ENCODE measurements around the gene FOLR1. TPM values are rescaled to one million over a fixed set of nuclear protein-coding genes. Genes with fewer than 3 reads are reported as not detected.

Gene FOLR1
- total RNA-seq, 1 donor = 0.36 TPM

DNA sequence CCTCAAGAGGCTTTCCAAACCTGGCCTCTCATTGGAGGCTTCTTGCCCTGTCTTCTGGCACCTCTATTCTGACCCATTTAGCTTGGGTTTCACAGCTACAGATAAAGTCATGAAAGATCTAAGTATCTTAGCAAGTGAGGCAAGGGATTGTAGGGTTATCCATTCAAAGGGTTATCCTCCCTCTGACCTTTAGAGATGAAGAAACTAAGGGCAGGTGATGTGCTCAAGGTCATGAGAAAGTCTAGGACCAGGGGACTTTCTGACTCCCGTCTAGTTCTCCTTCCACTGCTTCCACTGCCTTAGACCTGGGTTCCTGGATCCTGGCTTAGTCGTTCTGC, 44.8 kb downstream of the FOLR1 start:
- H3K9me3 ChIP-seq (ENCODE audit: low read depth, low read length) = no peaks in the 10 kb centered on the region
- DNase-seq (ENCODE audit: insufficient read length, low spot score, missing footprints) = peak; percentile 77
- H3K27ac ChIP-seq (ENCODE audit: low read depth, low read length) = no peak overlapping the region
- no peak overlapping the region for H3K4me2 ChIP-seq (ENCODE audit: insufficient read depth, low read length)
- H3K4me1 ChIP-seq (ENCODE audit: insufficient read depth, low read length) = peaks cover 9% of the 10 kb centered on the region
- H2AFZ ChIP-seq (ENCODE audit: low read length) = no peak overlapping the region
- H4K20me1 ChIP-seq (ENCODE audit: insufficient read depth, low read length) = peaks cover 55% of the 10 kb centered on the region
- peaks cover 59% of the 10 kb centered on the region for H3K36me3 ChIP-seq (ENCODE audit: insufficient read depth, low read length)
- H3K4me3 ChIP-seq (ENCODE audit: insufficient read depth, low read length) = no peak overlapping the region
- H3K79me2 ChIP-seq (ENCODE audit: insufficient read depth, low read length) = peaks cover 2% of the 10 kb centered on the region
- peaks cover 13% of the 10 kb centered on the region for H3K27me3 ChIP-seq (ENCODE audit: insufficient read depth, low read length)
- TF ChIP-seq, protein P1, sequence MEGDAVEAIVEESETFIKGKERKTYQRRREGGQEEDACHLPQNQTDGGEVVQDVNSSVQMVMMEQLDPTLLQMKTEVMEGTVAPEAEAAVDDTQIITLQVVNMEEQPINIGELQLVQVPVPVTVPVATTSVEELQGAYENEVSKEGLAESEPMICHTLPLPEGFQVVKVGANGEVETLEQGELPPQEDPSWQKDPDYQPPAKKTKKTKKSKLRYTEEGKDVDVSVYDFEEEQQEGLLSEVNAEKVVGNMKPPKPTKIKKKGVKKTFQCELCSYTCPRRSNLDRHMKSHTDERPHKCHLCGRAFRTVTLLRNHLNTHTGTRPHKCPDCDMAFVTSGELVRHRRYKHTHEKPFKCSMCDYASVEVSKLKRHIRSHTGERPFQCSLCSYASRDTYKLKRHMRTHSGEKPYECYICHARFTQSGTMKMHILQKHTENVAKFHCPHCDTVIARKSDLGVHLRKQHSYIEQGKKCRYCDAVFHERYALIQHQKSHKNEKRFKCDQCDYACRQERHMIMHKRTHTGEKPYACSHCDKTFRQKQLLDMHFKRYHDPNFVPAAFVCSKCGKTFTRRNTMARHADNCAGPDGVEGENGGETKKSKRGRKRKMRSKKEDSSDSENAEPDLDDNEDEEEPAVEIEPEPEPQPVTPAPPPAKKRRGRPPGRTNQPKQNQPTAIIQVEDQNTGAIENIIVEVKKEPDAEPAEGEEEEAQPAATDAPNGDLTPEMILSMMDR (IDR thresholded peaks at IDR 0.05; ENCODE audit: extremely low read depth, low read depth, low read length) = no peak

DNA sequence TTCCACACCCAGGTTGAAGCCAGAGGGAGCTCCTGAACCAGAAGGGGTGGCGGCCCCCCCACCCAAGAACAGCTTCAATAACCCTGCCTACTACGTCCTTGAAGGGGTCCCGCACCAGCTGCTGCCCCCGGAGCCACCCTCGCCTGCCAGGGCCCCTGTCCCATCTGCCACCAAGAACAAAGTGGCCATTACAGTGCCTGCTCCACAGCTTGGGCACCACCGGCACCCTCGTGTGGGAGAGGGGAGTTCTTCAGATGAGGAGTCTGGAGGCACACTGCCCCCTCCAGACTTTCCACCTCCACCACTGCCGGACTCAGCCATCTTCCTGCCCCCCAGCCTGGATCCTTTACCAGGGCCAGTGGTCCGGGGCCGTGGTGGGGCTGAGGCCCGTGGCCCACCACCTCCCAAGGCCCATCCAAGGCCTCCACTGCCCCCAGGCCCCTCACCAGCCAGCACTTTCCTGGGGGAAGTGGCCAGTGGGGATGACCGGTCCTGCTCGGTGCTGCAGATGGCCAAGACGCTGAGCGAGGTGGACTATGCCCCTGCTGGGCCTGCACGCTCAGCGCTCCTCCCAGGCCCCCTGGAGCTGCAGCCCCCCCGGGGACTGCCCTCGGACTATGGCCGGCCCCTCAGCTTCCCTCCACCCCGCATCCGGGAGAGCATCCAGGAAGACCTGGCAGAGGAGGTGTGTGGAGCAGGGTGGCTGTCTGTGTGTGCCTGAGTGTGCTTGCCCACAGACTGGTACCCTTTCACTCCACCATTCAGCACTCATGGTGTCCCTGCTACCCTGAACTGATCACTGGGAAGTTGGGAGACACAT, 45.4 kb downstream of the FOLR1 start:
- Histone ChIP-seq H3K4me3 (ENCODE audit: insufficient read depth, low read length) (no peak overlapping the region), H3K9me3 (ENCODE audit: low read depth, low read length) (no peaks in the 10 kb centered on the region), H3K36me3 (ENCODE audit: insufficient read depth, low read length) (peaks cover 54% of the 10 kb centered on the region), H3K4me1 (ENCODE audit: insufficient read depth, low read length) (peaks cover 9% of the 10 kb centered on the region), H3K27me3 (ENCODE audit: insufficient read depth, low read length) (peaks cover 19% of the 10 kb centered on the region), H3K79me2 (ENCODE audit: insufficient read depth, low read length) (no peaks in the 10 kb centered on the region), H4K20me1 (ENCODE audit: insufficient read depth, low read length) (peaks cover 52% of the 10 kb centered on the region), H2AFZ (ENCODE audit: low read length) (no peak overlapping the region), H3K4me2 (ENCODE audit: insufficient read depth, low read length) (no peak overlapping the region), H3K27ac (ENCODE audit: low read depth, low read length) (no peak overlapping the region)
- peak; percentile 87 for DNase-seq (ENCODE audit: insufficient read length, low spot score, missing footprints)
- TF ChIP-seq, protein P1 (IDR thresholded peaks at IDR 0.05; ENCODE audit: extremely low read depth, low read depth, low read length) = no peak

DNA sequence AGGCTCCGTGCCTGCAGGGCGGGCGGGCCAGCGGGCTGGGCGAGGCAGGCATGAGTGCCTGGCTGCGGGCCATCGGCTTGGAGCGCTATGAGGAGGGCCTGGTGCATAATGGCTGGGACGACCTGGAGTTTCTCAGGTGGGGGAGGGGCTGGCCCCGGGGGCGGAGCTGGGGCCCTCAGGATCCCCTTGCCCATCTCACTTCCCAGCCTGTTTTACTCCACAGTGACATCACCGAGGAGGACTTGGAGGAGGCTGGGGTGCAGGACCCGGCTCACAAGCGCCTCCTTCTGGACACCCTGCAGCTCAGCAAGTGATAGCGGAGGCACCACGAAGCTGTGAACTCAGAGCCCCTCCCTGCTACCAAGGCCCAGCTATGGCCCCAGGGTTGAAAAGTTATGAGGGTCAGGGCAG, 46.1 kb downstream of the FOLR1 start:
- H3K27me3 ChIP-seq (ENCODE audit: insufficient read depth, low read length) = peaks cover 24% of the 10 kb centered on the region
- TF ChIP-seq, protein P1 (IDR thresholded peaks at IDR 0.05; ENCODE audit: extremely low read depth, low read depth, low read length) = peak; percentile 77
- no peak overlapping the region for H3K4me2 ChIP-seq (ENCODE audit: insufficient read depth, low read length)
- no peak overlapping the region for H3K27ac ChIP-seq (ENCODE audit: low read depth, low read length)
- peaks cover 9% of the 10 kb centered on the region for H3K4me1 ChIP-seq (ENCODE audit: insufficient read depth, low read length)
- no peak overlapping the region for H3K4me3 ChIP-seq (ENCODE audit: insufficient read depth, low read length)
- H3K9me3 ChIP-seq (ENCODE audit: low read depth, low read length) = no peaks in the 10 kb centered on the region
- no peaks in the 10 kb centered on the region for H3K79me2 ChIP-seq (ENCODE audit: insufficient read depth, low read length)
- peaks cover 46% of the 10 kb centered on the region for H4K20me1 ChIP-seq (ENCODE audit: insufficient read depth, low read length)
- H2AFZ ChIP-seq (ENCODE audit: low read length) = no peak overlapping the region
- DNase-seq (ENCODE audit: insufficient read length, low spot score, missing footprints) = peak; percentile 99
- H3K36me3 ChIP-seq (ENCODE audit: insufficient read depth, low read length) = peaks cover 46% of the 10 kb centered on the region

DNA sequence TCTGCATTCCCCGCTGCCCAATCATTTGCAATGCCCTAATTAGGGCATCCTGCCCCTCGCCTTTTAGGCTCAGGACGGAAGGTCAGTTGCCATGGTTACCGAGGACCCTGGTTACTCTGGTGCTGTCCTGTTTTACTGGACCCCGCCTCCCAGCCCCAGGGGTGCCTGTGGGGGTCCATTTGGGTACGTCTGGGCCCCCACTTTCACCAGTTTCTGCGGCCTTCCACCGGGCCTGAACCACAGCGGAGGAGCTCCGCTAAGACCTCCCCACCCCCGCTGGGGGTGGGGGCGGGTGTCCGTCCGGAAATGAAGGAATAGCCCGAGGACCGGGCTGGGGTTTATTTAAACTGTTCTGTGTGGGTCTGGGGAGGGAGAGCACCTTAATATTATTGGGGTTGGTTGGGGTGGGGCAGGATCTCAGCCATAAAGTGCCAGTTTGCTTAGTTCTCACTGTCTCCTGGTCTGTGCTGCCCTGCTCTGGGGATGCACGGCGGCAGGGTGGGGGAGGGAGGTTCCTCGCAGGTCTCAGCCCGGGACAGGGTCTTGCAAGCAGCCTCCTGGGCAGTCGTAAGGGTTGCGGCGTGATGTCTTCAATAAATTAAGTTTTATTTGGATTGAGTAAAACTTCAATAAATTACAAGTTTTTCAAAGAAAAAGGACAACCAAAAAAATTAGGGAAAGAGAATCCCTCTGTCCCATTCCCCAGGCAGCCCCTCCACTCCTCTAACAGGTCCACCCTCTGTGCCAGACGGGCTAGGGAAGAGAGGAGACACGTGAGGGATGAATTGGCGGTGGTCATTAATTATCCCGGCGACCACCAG, 46.8 kb downstream of the FOLR1 start:
- TF ChIP-seq, protein P1 (IDR thresholded peaks at IDR 0.05; ENCODE audit: extremely low read depth, low read depth, low read length) = no peak
- peaks cover 30% of the 10 kb centered on the region for H3K27me3 ChIP-seq (ENCODE audit: insufficient read depth, low read length)
- no peak overlapping the region for H3K4me3 ChIP-seq (ENCODE audit: insufficient read depth, low read length)
- H3K36me3 ChIP-seq (ENCODE audit: insufficient read depth, low read length) = peaks cover 40% of the 10 kb centered on the region
- H3K9me3 ChIP-seq (ENCODE audit: low read depth, low read length) = no peaks in the 10 kb centered on the region
- H2AFZ ChIP-seq (ENCODE audit: low read length) = no peak overlapping the region
- no peak overlapping the region for H3K27ac ChIP-seq (ENCODE audit: low read depth, low read length)
- H4K20me1 ChIP-seq (ENCODE audit: insufficient read depth, low read length) = peaks cover 39% of the 10 kb centered on the region
- peaks cover 9% of the 10 kb centered on the region for H3K4me1 ChIP-seq (ENCODE audit: insufficient read depth, low read length)
- H3K4me2 ChIP-seq (ENCODE audit: insufficient read depth, low read length) = peak overlapping the region; percentile 77
- peak; percentile 91 for DNase-seq (ENCODE audit: insufficient read length, low spot score, missing footprints)
- no peaks in the 10 kb centered on the region for H3K79me2 ChIP-seq (ENCODE audit: insufficient read depth, low read length)

All from osteoblast (primary cell).